Hepatocyte (in vitro differentiated cells): ENCODE data around the gene TTC31.

Source experiments
- EZH2 ChIP-seq: fragments of 200-600 bp; sonication (generic); IDR thresholded peaks from 2 replicates; pipeline ENCODE4 v1.6.1; 2016; ENCODE audit warnings: antibody characterized with exemption, mild to moderate bottlenecking, borderline replicate concordance
- TF ChIP-seq, protein P1 (sequence below): fragments of 200-600 bp; sonication (generic); IDR thresholded peaks from 2 replicates; pipeline ENCODE4 v1.5.1; 2016; ENCODE audit warnings: antibody characterized with exemption, mild to moderate bottlenecking; ENCODE audit not compliant: poor library complexity

DNA sequence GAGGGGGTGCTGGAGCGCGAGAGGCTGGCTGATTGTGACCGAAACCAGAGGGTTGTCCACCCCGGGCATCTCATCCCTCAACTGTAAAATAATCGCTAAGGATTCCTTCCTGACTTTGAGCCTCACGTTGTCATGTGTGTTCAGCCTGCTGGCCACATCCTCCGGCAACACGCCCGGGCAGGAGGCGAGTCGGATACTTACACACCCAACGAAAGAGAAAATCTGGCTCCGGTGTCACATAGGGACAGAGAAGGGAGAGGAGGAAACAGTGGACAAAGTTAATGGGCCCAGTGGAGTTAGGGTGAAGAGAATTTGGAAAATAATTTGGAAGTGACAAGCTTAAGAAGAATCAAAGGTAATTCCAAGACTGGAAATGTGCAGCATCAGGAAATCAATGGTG lies 33.8 kb downstream of the TTC31 start:
- TF ChIP-seq, protein P1, sequence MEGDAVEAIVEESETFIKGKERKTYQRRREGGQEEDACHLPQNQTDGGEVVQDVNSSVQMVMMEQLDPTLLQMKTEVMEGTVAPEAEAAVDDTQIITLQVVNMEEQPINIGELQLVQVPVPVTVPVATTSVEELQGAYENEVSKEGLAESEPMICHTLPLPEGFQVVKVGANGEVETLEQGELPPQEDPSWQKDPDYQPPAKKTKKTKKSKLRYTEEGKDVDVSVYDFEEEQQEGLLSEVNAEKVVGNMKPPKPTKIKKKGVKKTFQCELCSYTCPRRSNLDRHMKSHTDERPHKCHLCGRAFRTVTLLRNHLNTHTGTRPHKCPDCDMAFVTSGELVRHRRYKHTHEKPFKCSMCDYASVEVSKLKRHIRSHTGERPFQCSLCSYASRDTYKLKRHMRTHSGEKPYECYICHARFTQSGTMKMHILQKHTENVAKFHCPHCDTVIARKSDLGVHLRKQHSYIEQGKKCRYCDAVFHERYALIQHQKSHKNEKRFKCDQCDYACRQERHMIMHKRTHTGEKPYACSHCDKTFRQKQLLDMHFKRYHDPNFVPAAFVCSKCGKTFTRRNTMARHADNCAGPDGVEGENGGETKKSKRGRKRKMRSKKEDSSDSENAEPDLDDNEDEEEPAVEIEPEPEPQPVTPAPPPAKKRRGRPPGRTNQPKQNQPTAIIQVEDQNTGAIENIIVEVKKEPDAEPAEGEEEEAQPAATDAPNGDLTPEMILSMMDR, result no peak
- TF ChIP-seq EZH2, result no peak
